ENCODE data around the gene HMGXB3. TPM values are rescaled to one million over a fixed set of nuclear protein-coding genes. Genes with fewer than 3 reads are reported as not detected.

Gene HMGXB3
- total RNA-seq, 1 experiment from 2014 or later: 56.2 TPM

GRCh38 chr5:150079909-150080461 is 79.4 kb downstream of the HMGXB3 start:
- TF ChIP-seq REST (IDR thresholded peaks at IDR 0.05; ENCODE audit: insufficient read depth in 1 of 2, low read depth in 2 of 2, low read length in 1 of 2): no peak
- no peak for TF ChIP-seq TCF7L2 (IDR thresholded peaks at IDR 0.05; ENCODE audit: low read depth, low read length)
- TF ChIP-seq POLR2AphosphoS5 (IDR thresholded peaks at IDR 0.05; ENCODE audit: low read depth, low read length): no peak
- TF ChIP-seq, protein P1, sequence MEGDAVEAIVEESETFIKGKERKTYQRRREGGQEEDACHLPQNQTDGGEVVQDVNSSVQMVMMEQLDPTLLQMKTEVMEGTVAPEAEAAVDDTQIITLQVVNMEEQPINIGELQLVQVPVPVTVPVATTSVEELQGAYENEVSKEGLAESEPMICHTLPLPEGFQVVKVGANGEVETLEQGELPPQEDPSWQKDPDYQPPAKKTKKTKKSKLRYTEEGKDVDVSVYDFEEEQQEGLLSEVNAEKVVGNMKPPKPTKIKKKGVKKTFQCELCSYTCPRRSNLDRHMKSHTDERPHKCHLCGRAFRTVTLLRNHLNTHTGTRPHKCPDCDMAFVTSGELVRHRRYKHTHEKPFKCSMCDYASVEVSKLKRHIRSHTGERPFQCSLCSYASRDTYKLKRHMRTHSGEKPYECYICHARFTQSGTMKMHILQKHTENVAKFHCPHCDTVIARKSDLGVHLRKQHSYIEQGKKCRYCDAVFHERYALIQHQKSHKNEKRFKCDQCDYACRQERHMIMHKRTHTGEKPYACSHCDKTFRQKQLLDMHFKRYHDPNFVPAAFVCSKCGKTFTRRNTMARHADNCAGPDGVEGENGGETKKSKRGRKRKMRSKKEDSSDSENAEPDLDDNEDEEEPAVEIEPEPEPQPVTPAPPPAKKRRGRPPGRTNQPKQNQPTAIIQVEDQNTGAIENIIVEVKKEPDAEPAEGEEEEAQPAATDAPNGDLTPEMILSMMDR (IDR thresholded peaks at IDR 0.05): no peak
- no peak for TF ChIP-seq SIN3A (IDR thresholded peaks at IDR 0.05; ENCODE audit: borderline replicate concordance, insufficient read depth, low read depth, low read length)

DNA sequence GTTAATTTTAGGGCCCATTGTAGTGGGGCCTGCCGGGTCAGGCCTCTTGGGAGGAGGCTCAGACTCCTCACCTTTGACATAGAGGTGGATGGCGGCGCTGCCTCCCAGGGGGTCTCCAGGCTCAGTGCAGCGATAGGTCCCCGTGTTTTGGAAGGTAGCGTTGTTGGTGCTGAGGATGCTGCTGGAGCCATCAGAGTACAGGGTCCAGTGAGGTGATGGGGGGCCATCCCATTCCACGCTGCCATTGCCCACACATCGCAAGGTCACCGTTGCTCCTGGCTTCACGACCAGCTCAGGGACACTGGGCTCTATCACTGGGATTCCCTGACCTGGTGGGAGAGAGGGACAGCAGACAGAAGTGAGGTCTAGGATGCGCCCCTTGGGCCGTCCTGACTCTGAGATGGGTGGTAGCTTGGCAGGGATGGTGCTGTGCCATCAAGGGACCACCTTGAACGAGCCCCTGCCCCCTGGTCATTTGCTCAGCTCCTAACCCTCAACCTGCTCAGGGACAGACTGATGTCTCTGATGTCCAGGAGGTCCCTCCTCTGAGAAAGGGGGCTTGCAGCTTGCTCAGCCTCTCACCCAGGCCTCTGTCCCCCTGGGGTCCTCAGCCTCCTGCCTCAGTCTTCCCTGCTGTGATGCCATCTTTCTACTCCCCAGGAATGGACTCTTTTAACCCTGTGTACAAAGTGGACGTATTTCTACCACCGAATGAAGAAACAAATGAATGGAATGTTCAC is 80.3 kb downstream of the HMGXB3 start:
- ATAC-seq: no peak
- no peak for DNase-seq (ENCODE audit: low read depth, low spot score)
- Histone ChIP-seq H3K4me3 (ENCODE audit: low read depth in 2 of 2, low read length in 2 of 2) (no peak overlapping the region), H3K27me3 (ENCODE audit: control insufficient read depth, insufficient read depth, low read length) (no peaks in the 10 kb centered on the region), H3K27ac (ENCODE audit: low read length) (no peak overlapping the region), H3K36me3 (ENCODE audit: control insufficient read depth, insufficient read depth, low read length) (no peaks in the 10 kb centered on the region), H3K9me3 (ENCODE audit: control insufficient read depth, insufficient read depth, low read depth, low read length) (no peaks in the 10 kb centered on the region), H3K4me1 (ENCODE audit: control insufficient read depth, insufficient read depth, low read length) (no peaks in the 10 kb centered on the region)
- intact Hi-C loops (cut with micrococcal nuclease; ENCODE audit: unreplicated experiment) (no loop called here), in situ Hi-C loops (cut with HindIII; ENCODE audit: low pct_unique_long_range_greater_than_20kb, low sequenced_read_pairs) (no loop called here)
- BruUV-seq (replicated peaks): no TSS peak
- POLR2A ChIA-PET: no interaction called here
- CTCF ChIA-PET: no interaction called here
- TF ChIP-seq POLR2AphosphoS5 (IDR thresholded peaks at IDR 0.05; ENCODE audit: low read depth, low read length) (no peak), SIN3A (IDR thresholded peaks at IDR 0.05; ENCODE audit: borderline replicate concordance, insufficient read depth, low read depth, low read length) (no peak), TCF7L2 (IDR thresholded peaks at IDR 0.05; ENCODE audit: low read depth, low read length) (no peak), REST (IDR thresholded peaks at IDR 0.05; ENCODE audit: insufficient read depth in 1 of 2, low read depth in 2 of 2, low read length in 1 of 2) (no peak)
- TF ChIP-seq, protein P1 (IDR thresholded peaks at IDR 0.05): no peak

More at GRCh38 chr5:150079909-150080461, 79.4 kb downstream of the HMGXB3 start:
- no TSS peak for BruUV-seq (replicated peaks)
- intact Hi-C loops (cut with micrococcal nuclease; ENCODE audit: unreplicated experiment): no loop called here
- CTCF ChIA-PET: no interaction called here
- no peaks in the 10 kb centered on the region for H3K4me1 ChIP-seq (ENCODE audit: control insufficient read depth, insufficient read depth, low read length)
- H3K36me3 ChIP-seq (ENCODE audit: control insufficient read depth, insufficient read depth, low read length): no peaks in the 10 kb centered on the region
- no peak overlapping the region for H3K27ac ChIP-seq (ENCODE audit: low read length)
- H3K27me3 ChIP-seq (ENCODE audit: control insufficient read depth, insufficient read depth, low read length): no peaks in the 10 kb centered on the region
- POLR2A ChIA-PET: no interaction called here
- H3K4me3 ChIP-seq (ENCODE audit: low read depth in 2 of 2, low read length in 2 of 2): no peak overlapping the region
- in situ Hi-C loops (cut with HindIII; ENCODE audit: low pct_unique_long_range_greater_than_20kb, low sequenced_read_pairs): no loop called here
- H3K9me3 ChIP-seq (ENCODE audit: control insufficient read depth, insufficient read depth, low read depth, low read length): no peaks in the 10 kb centered on the region
- ATAC-seq (no peak), DNase-seq (ENCODE audit: low read depth, low spot score) (no peak)
